K562 (cell line): ENCODE results near the gene CISD3. TPM values are rescaled to one million over a fixed set of nuclear protein-coding genes. Genes with fewer than 3 reads are reported as not detected.
A peak's percentile ranks its signal among the peaks of the same experiment; 100 is the strongest.

Experiments used
- ATAC-seq: fragments of 200-7000 bp; cut with Tn5 transposase; 3 replicates; pipeline ENCODE4 v1.9.1; 2020; ENCODE audit warnings: moderate library complexity
- BruUV-seq: library from RNA; stranded (reverse); fragments of 400-500 nt; replicated peaks from 2 replicates; lab custom pipeline; 2021; lab: Mats Ljungman, UMichigan
- CTCF ChIA-PET: fragments of 300-600 bp; formaldehyde crosslinking; extraction: SDS; loops from one replicate; lab custom pipeline; 2021; ENCODE audit warnings: low intra/inter-chr PET ratio; lab: Yijun Ruan, JAX
- POLR2A ChIA-PET: fragments of 300-600, 350-650 bp; sonication (Branson Sonifier 250); formaldehyde crosslinking; extraction: SDS; loops from one replicate; lab custom pipeline; 2021; ENCODE audit warnings: antibody characterized with exemption, inconsistent platforms; lab: Yijun Ruan, JAX
- DNase-seq, 4 experiments: peaks; one replicate each; pipeline versions ENCODE4 v3.0.0 to v3.0.0-alpha.2; 2011 to 2018; ENCODE audit warnings: low spot score in 3 of 4, mixed read lengths in 3 of 4; ENCODE audit errors: extremely low read depth in 1 of 4
- FAIRE-seq: peaks from 2 replicates; lab custom pipeline; 2011; peaks lifted over from hg19 to GRCh38; lab: Jason Lieb, UNC
- H2AFZ ChIP-seq: 2 replicates; pipeline ENCODE4 v1.6.0; 2011; ENCODE audit warnings: low read depth, low read length, control low read depth, inconsistent platforms
- H3K27ac ChIP-seq: fragments of 200-600 bp; 3 replicates; pipeline ENCODE4 v1.8.0; 2011; ENCODE audit warnings: low read depth, mild to moderate bottlenecking, control low read depth, inconsistent platforms, low read length, moderate library complexity, mixed read lengths; ENCODE audit errors: extremely low read depth
- H3K27me3 ChIP-seq, 2 experiments: fragments of 300-600 bp in 1 of 2; 2 replicates in 1 of 2; 3 replicates in 1 of 2; pipeline versions ENCODE4 v1.6.0 to v1.8.0; 2011; ENCODE audit warnings: inconsistent platforms in 2 of 2, low read length in 2 of 2, mild to moderate bottlenecking in 1 of 2, mixed read lengths in 1 of 2, moderate library complexity in 1 of 2; ENCODE audit not compliant: control insufficient read depth in 2 of 2, insufficient read depth in 2 of 2
- H3K36me3 ChIP-seq: fragments of 300-600 bp; 3 replicates; pipeline ENCODE4 v1.8.0; 2011; ENCODE audit warnings: mild to moderate bottlenecking, low read length, inconsistent platforms; ENCODE audit not compliant: control insufficient read depth, insufficient read depth
- H3K4me1 ChIP-seq, 2 experiments: fragments of 200-600 bp in 1 of 2; replicated peaks in 1 of 2; 2 replicates in 1 of 2; 3 replicates in 1 of 2; pipeline versions ENCODE4 v1.5.1 to v1.8.0; 2011; ENCODE audit warnings: inconsistent platforms in 2 of 2, low read length in 2 of 2, mild to moderate bottlenecking in 1 of 2, mixed read lengths in 1 of 2, moderate library complexity in 1 of 2; ENCODE audit not compliant: control insufficient read depth in 2 of 2, insufficient read depth in 2 of 2
- H3K4me2 ChIP-seq: 2 replicates; pipeline ENCODE4 v1.6.1; 2011; ENCODE audit warnings: low read length, control low read depth, inconsistent platforms, mixed read lengths; ENCODE audit not compliant: insufficient read depth
- H3K4me3 ChIP-seq: fragments of 200-600 bp; sonication (generic), shearing (Covaris generic); 2 replicates; pipeline ENCODE4 v1.5.1; 2016; ENCODE audit warnings: control low read depth, inconsistent platforms
- H3K79me2 ChIP-seq: fragments of 200-600 bp; 3 replicates; pipeline ENCODE4 v1.8.0; 2011; ENCODE audit warnings: low read length, inconsistent platforms; ENCODE audit not compliant: control insufficient read depth, insufficient read depth
- H3K9ac ChIP-seq, 2 experiments: 2 replicates each; pipeline versions ENCODE4 v1.6.0 to v1.6.1; 2011; ENCODE audit warnings: low read depth in 2 of 2, low read length in 2 of 2, control low read depth in 1 of 2, inconsistent platforms in 1 of 2, mild to moderate bottlenecking in 1 of 2, mixed read lengths in 1 of 2; ENCODE audit not compliant: insufficient read depth in 1 of 2
- H3K9me1 ChIP-seq: one replicate; pipeline ENCODE4 v1.6.0; 2011; ENCODE audit warnings: inconsistent platforms, mild to moderate bottlenecking, low read length, moderate library complexity; ENCODE audit not compliant: control insufficient read depth, insufficient read depth
- H3K9me3 ChIP-seq: replicated peaks from 2 replicates; pipeline ENCODE4 v1.5.1; 2011; ENCODE audit warnings: low read depth, low read length, inconsistent platforms; ENCODE audit not compliant: control insufficient read depth, insufficient read depth
- H4K20me1 ChIP-seq: replicated peaks from 2 replicates; pipeline ENCODE4 v1.6.1; 2011; ENCODE audit warnings: low read length, inconsistent platforms, mixed read lengths; ENCODE audit not compliant: control insufficient read depth, insufficient read depth
- NFIC ChIP-seq: fragments of 450-650 bp; IDR thresholded peaks from 2 replicates; pipeline ENCODE4 v1.6.1; 2017; ENCODE audit warnings: mild to moderate bottlenecking, inconsistent platforms
- POLR2AphosphoS5 ChIP-seq: IDR thresholded peaks from 2 replicates; pipeline ENCODE4 v1.6.1; 2011; ENCODE audit warnings: mild to moderate bottlenecking, low read depth, low read length, moderate library complexity; ENCODE audit not compliant: control insufficient read depth, insufficient read depth
- WGBS: fragments of 100-300 bp; shearing (Covaris generic); methylation state at CpG from one replicate; pipeline ENCODE4 v1.1.6; 2016; ENCODE audit warnings: low coverage, mixed read lengths; ENCODE audit not compliant: insufficient coverage; ENCODE audit errors: missing lambda C conversion rate; 5-methylcytosine and 5-hydroxymethylcytosine counted together
- in situ Hi-C: fragments of 300-500 bp; cut with MboI; formaldehyde crosslinking; loops from 4 replicates; pipeline ENCODE4 v1.15.0; 2018; ENCODE audit warnings: inconsistent platforms, mixed read lengths
- intact Hi-C: fragments of 100-400 bp; cut with micrococcal nuclease; formaldehyde crosslinking; loops from 2 replicates; pipeline ENCODE4 v1.14.2; 2022
- polyA plus RNA-seq, 8 experiments: library from polyadenylated mRNA; depleted of rRNA in 4 of 8; stranded (reverse) in 5 of 8; unstranded in 3 of 8; fragments of >200 nt; fragmentation: Nextera tagmentation in 2 of 8; fragmentation: Illumina TruSeq in 1 of 8; extraction: Ambion mirVana in 2 of 8; extraction: Trizol in 1 of 8; gene quantifications; 2 replicates each; pipeline versions ENCODE4 v1.2.1 to v1.2.3, GENCODE V29; 2011 to 2014; ENCODE audit warnings: inconsistent platforms in 1 of 8, missing spikeins in 1 of 8
- total RNA-seq, 7 experiments: library from RNA; depleted of rRNA in 6 of 7; stranded (reverse); fragments of >200 nt in 6 of 7; fragmentation: Illumina TruSeq in 2 of 7; extraction: Trizol in 2 of 7; gene quantifications; 2 replicates each; pipeline versions ENCODE4 v1.2.1 to v1.2.3, GENCODE V29; 2011 to 2021; ENCODE audit warnings: low replicate concordance in 1 of 7

The CISD3 gene
- total and polyA plus RNA-seq, 9 of the 15 experiments (the other 6 are each of a cell fraction or from before 2014, with no cell fraction given) = 5.0 to 60.7 (median 15.7) TPM

DNA sequence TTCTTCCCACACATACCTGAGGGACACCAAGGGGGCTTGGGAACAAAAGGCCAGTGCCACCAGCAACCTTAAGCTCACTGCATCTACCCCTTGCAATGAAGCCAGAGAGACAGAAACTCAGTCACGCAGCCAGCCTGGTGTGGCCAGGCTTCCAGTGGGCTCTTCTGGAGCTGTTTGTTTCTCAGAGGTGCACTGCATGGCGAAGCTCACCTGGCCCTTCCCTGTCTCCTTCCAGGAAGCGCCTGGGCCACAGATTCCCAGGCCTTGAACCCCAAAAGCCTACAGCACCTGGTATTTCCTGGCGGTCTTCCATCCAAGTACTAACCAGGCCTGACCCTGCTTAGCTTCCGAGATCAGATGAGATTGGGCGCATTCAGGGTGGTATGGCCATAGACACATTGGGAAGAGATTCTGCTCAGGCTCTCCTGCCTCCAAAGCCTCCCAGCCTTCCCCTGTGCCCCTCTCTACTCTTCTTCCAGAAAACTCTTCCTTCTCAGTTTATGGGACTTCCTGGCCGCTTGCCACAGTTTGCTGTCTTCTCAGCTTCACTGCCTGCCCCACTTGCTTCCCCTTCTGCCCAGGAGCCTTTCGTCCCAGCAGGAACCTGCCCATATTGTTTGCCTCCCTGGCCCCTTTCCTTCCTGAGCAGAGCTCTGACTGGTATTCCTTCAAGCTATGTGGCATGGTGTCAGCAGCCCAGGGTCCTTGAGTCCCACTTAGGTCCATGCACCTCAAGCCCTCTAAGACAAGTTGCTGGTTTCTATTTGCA lies 1.6 kb downstream of the CISD3 start:
- H3K79me2 ChIP-seq = peaks cover 24% of the 10 kb centered on the region
- H3K9me1 ChIP-seq = peaks cover 3% of the 10 kb centered on the region
- 75% methylated on average over 8 of the region's 8 CpGs for WGBS
- no peaks in the 10 kb centered on the region for H3K27me3 ChIP-seq
- H3K4me2 ChIP-seq = peak overlapping the region; percentile 88
- TF ChIP-seq POLR2AphosphoS5 = no peak
- TF ChIP-seq NFIC = peak; percentile 44; the same call in 1 of the 2 replicates
- DNase-seq (no peak), ATAC-seq (no peak), FAIRE-seq (no peak)
- in situ Hi-C loops = loop anchor here (5.0 kb wide), 1 partner anchor 54 kb away; no protein-coding TSS in a partner anchor
- H3K27ac ChIP-seq = peak overlapping the region; percentile 49; the same call in 1 of the 3 replicates
- H3K9me3 ChIP-seq = no peaks in the 10 kb centered on the region
- H2AFZ ChIP-seq = no peak overlapping the region
- peak overlapping the region; percentile 65 to 96 for H3K9ac ChIP-seq
- no TSS peak for BruUV-seq
- H3K36me3 ChIP-seq = peaks cover 49% of the 10 kb centered on the region; the same call in 2 of the 3 replicates
- H3K4me3 ChIP-seq = peak overlapping the region; percentile 55; the same call in 1 of the 2 replicates
- ChIA-PET CTCF (interaction anchor here (1.1 kb wide), 1 partner anchor 55 kb away, joined by 3 read pairs; no protein-coding TSS in a partner anchor), POLR2A (interaction anchor here (0.6 to 1.8 kb wide), 13 partner anchors 11 to 297 kb away, joined by 3 to 6 read pairs (median 3); partner anchors contain the start of gene MLLT6)
- intact Hi-C loops = no loop called here
- H4K20me1 ChIP-seq = 0 out of 2 replicates have a peak, but pooled peaks cover 3% of the 10 kb centered on the region
- H3K4me1 ChIP-seq = peaks cover 43 to 76% of the 10 kb centered on the region in 2 experiments
